Heart right ventricle (tissue), 16 donors: ENCODE measurements around the gene RAPGEF2. TPM values are rescaled to one million over a fixed set of nuclear protein-coding genes. Genes with fewer than 3 reads are reported as not detected.

ENCODE experiments used
- ATAC-seq, 8 donors: fragments of 200-7000 bp; cut with Tn5 transposase; one replicate each; pipeline ENCODE4 v1.9.1; 2020; ENCODE audit warnings: mild to moderate bottlenecking in 8 of 8, moderate library complexity in 8 of 8, moderate number of reproducible peaks in 1 of 8
- DNase-seq, 2 donors: peaks; one replicate each; pipeline ENCODE4 v3.0.0-alpha.2; 2020
- H3K27ac ChIP-seq, 10 donors: fragments of 200-600 bp; sonication (generic) in 2 of 10; one replicate each; pipeline versions ENCODE4 v1.5.0 to v1.8.0; 2020 to 2022; ENCODE audit warnings: mild to moderate bottlenecking in 3 of 10
- H3K27me3 ChIP-seq, 7 donors: fragments of 200-600 bp; one replicate each; pipeline ENCODE4 v1.8.0; 2021 to 2022; ENCODE audit warnings: mild to moderate bottlenecking in 2 of 7
- H3K36me3 ChIP-seq, 9 donors: fragments of 200-600 bp; sonication (generic) in 1 of 9; one replicate each; pipeline versions ENCODE4 v1.5.0 to v1.8.0; 2020 to 2022; ENCODE audit warnings: mild to moderate bottlenecking in 2 of 9
- H3K4me1 ChIP-seq, 9 donors: fragments of 200-600 bp; sonication (generic) in 1 of 9; one replicate each; pipeline versions ENCODE4 v1.5.0 to v1.8.0; 2020 to 2022; ENCODE audit warnings: mild to moderate bottlenecking in 4 of 9
- H3K4me3 ChIP-seq, 10 donors: fragments of 200-600 bp; sonication (generic) in 2 of 10; one replicate each; pipeline versions ENCODE4 v1.5.0 to v1.8.0; 2020 to 2022; ENCODE audit warnings: mild to moderate bottlenecking in 7 of 10, moderate library complexity in 2 of 10
- H3K9me3 ChIP-seq, 11 donors: fragments of 200-600 bp in 10 of 11; sonication (generic) in 2 of 11; one replicate each; pipeline versions ENCODE4 v1.5.0 to v1.8.0; 2013 to 2022; ENCODE audit warnings: mild to moderate bottlenecking in 2 of 11, control low read depth in 1 of 11, moderate library complexity in 1 of 11
- CTCF ChIP-seq, 9 donors: fragments of 200-600 bp; sonication (generic) in 2 of 9; IDR thresholded peaks; one replicate each; pipeline versions ENCODE4 v1.5.0 to v1.8.0; 2021 to 2022; ENCODE audit warnings: antibody characterized with exemption in 9 of 9, mild to moderate bottlenecking in 5 of 9, moderate library complexity in 1 of 9
- WGBS, 2 donors: extraction: QIAGEN DNeasy Blood & Tissue Kit; methylation state at CpG; one replicate each; pipeline ENCODE4 v1.1.7; 2013; ENCODE audit warnings: inconsistent platforms in 1 of 2; 5-methylcytosine and 5-hydroxymethylcytosine counted together
- intact Hi-C, 10 donors: fragments of 100-400 bp; cut with DNase I; formaldehyde crosslinking; loops; one replicate each; pipeline versions ENCODE4 v1.11.1 to v1.14.2; 2022
- polyA plus RNA-seq, 2 donors: library from polyadenylated mRNA; stranded (reverse); fragments of 200-250 nt; gene quantifications; one replicate each; pipeline ENCODE4 v1.2.3, GENCODE V29; 2013
- total RNA-seq, 10 donors: library from RNA; stranded (reverse); fragmentation: NEBNext Ultra II Directional in 3 of 10; extraction: Animal tissue kit (Norgen Biotek cat#: 25700) in 3 of 10; gene quantifications; one replicate each; pipeline versions ENCODE4 v1.2.1 to v1.2.4, GENCODE V29; 2021 to 2023
- donor health status: Arrhythmogenic right ventricular cardiomyopathy.
- donor health status: ischemic (EF 13 %, LVEDD 7.1; RV severe dilation, severe dysfunction).
- donor health status: healthy with polysubstance abuse.
- donor health status: DM: no; HTN: yes; CAD: no.
- donor health status: DM: no; HTN: no; CAD: no.
- donor health status: ischemic (EF 25% LVEDD 6.9; RV normal size, moderate dysfunction).
- donor health status: ischemic (EF 25% LVEDD 5.7; RV mildly dilated, moderate dysfunction).
- donor health status: healthy.
- donor health status: DM: yes; HTN: yes; CAD: no.
- donor health status: Ischemic cardiomyopathy.
- donor health status: ischemic (EF 35%, LVEDD 5.7; RV mildly dilated, moderate dysfunction).
- donor health status: nonischemic (EF 11% LVEDD 7.7; RV severe dilation, severe dysfunction).
- donor health status: DM: yes; HTN: yes; CAD: no.
- donor health status: PGD.
- donor health status: ischemic (EF 29% LVEDD 5.4; RV normal size, mild dysfunction).
- donor health status: nonischemic (EF 23%, LVEDD 6.1; RV moderate dilation, normal function).

RAPGEF2 gene
- total and polyA plus RNA-seq, 12 donors = 9.2 to 68.8 (median 53.7) TPM

GRCh38 chr4:159121371-159121770 lies 18.5 kb downstream of the RAPGEF2 start:
- intact Hi-C loops = loop anchor here in 1 of 10 donors (5.0 kb wide), 1 partner anchor 36 kb away; no protein-coding TSS in a partner anchor
- no peaks in the 10 kb centered on the region for H3K27me3 ChIP-seq
- ATAC-seq (no peak), DNase-seq (no peak)
- 99 to 100% methylated on average over 2 of the region's 2 CpGs for WGBS, 2 donors
- no peak for TF ChIP-seq CTCF (IDR thresholded peaks at IDR 0.05)
- H3K36me3 ChIP-seq = peaks cover 0 to 6% (median 0%) of the 10 kb centered on the region in 9 donors
- H3K4me3 ChIP-seq = no peak overlapping the region
- H3K4me1 ChIP-seq = peaks cover 0 to 81% (median 34%) of the 10 kb centered on the region in 9 donors
- H3K27ac ChIP-seq = no peak overlapping the region
- H3K9me3 ChIP-seq = peaks cover 0 to 2% (median 0%) of the 10 kb centered on the region in 11 donors

- intact Hi-C loops = no loop called here
- whole genome bisulfite sequencing, 2 donors = 89 to 91% methylated on average over 5 of the region's 5 CpGs
Observed at GRCh38 chr4:159126716-159127115, 23.8 kb downstream of the RAPGEF2 start.

GRCh38 chr4:159127745-159128518 lies 25.1 kb downstream of the RAPGEF2 start:
- no peaks in the 10 kb centered on the region for H3K36me3 ChIP-seq
- H3K27ac ChIP-seq = no peak overlapping the region
- DNase-seq = no peak
- ATAC-seq = no peak
- intact Hi-C loops = no loop called here
- H3K27me3 ChIP-seq = no peaks in the 10 kb centered on the region
- H3K9me3 ChIP-seq = no peaks in the 10 kb centered on the region
- no peak for TF ChIP-seq CTCF (IDR thresholded peaks at IDR 0.05)
- H3K4me1 ChIP-seq = peaks cover 0 to 81% (median 38%) of the 10 kb centered on the region in 9 donors
- H3K4me3 ChIP-seq = no peak overlapping the region
- WGBS, 2 donors = 88 to 92% methylated on average over 4 of the region's 4 CpGs

More at GRCh38 chr4:159126716-159127115, 23.8 kb downstream of the RAPGEF2 start:
- no peak overlapping the region for H3K4me3 ChIP-seq
- H3K27ac ChIP-seq = no peak overlapping the region
- DNase-seq (no peak), ATAC-seq (no peak)
- no peaks in the 10 kb centered on the region for H3K36me3 ChIP-seq
- no peak for TF ChIP-seq CTCF (IDR thresholded peaks at IDR 0.05)
- H3K4me1 ChIP-seq = peaks cover 0 to 83% (median 38%) of the 10 kb centered on the region in 9 donors
- no peaks in the 10 kb centered on the region for H3K27me3 ChIP-seq
- no peaks in the 10 kb centered on the region for H3K9me3 ChIP-seq

- ATAC-seq (no peak), DNase-seq (no peak)
- H3K27ac ChIP-seq = no peak overlapping the region
- no peak overlapping the region for H3K4me3 ChIP-seq
- WGBS, 2 donors = 87 to 88% methylated on average over 2 of the region's 2 CpGs
- intact Hi-C loops = no loop called here
- H3K36me3 ChIP-seq = no peaks in the 10 kb centered on the region
- peaks cover 0 to 76% (median 35%) of the 10 kb centered on the region in 9 donors for H3K4me1 ChIP-seq
- H3K27me3 ChIP-seq = no peaks in the 10 kb centered on the region
- H3K9me3 ChIP-seq = no peaks in the 10 kb centered on the region
- TF ChIP-seq CTCF (IDR thresholded peaks at IDR 0.05) = no peak
Observed at GRCh38 chr4:159129814-159130550, 27.1 kb downstream of the RAPGEF2 start.
